ENCODE data around the gene CUL4A. TPM values are rescaled to one million over a fixed set of nuclear protein-coding genes. Genes with fewer than 3 reads are reported as not detected.

Gene CUL4A
- total RNA-seq, 3 donors from 2014 or later, result 85.5 to 89.8 (median 87.8) TPM

- H3K4me3 Mint-ChIP-seq, result peak within 1 kb of the TSS; percentile 91
- DNase-seq (peak; percentile 89), ATAC-seq (peak; percentile 71)
- peaks cover 61% of the 10 kb centered on the region for H3K4me1 Mint-ChIP-seq (ENCODE audit: low read depth)
- H3K36me3 Mint-ChIP-seq (ENCODE audit: insufficient read depth), result peaks cover 29% of the 10 kb centered on the region
- H3K9me3 Mint-ChIP-seq, result no peaks in the 10 kb centered on the region
- no peaks in the 10 kb centered on the region for H3K27me3 Mint-ChIP-seq (ENCODE audit: low read depth)
These were observed 735 bp upstream of the CUL4A start, which contains the start of gene PCID2 for GRCh38 chr13:113208421-113209335. TSS of gene PCID2 (minus strand) at chr13:113208669. CDS start at chr13:113208634, 35 bp downstream.

- Mint-ChIP-seq H3K4me1 (ENCODE audit: low read depth) (peaks cover 54% of the 10 kb centered on the region), H3K36me3 (ENCODE audit: insufficient read depth) (peaks cover 32% of the 10 kb centered on the region), H3K4me3 (peak overlapping the region; percentile 83), H3K27me3 (ENCODE audit: low read depth) (no peaks in the 10 kb centered on the region), H3K9me3 (no peaks in the 10 kb centered on the region)
- peak; percentile 46 to 49 for ATAC-seq
- DNase-seq, result peak; percentile 64
These were observed 477 bp downstream of the CUL4A start for GRCh38 chr13:113209759-113210421.

- peaks cover 45% of the 10 kb centered on the region for H3K4me1 Mint-ChIP-seq (ENCODE audit: low read depth)
- H3K9me3 Mint-ChIP-seq, result no peaks in the 10 kb centered on the region
- ATAC-seq (no peak), DNase-seq (no peak)
- no peaks in the 10 kb centered on the region for H3K27me3 Mint-ChIP-seq (ENCODE audit: low read depth)
- peak overlapping the region; percentile 83 for H3K4me3 Mint-ChIP-seq
- peaks cover 27% of the 10 kb centered on the region for H3K36me3 Mint-ChIP-seq (ENCODE audit: insufficient read depth)
These were observed 1.4 kb downstream of the CUL4A start for GRCh38 chr13:113210833-113211232.

GRCh38 chr13:113211774-113212173 lies 2.4 kb downstream of the CUL4A start:
- Mint-ChIP-seq H3K36me3 (ENCODE audit: insufficient read depth) (peaks cover 24% of the 10 kb centered on the region), H3K4me3 (peak overlapping the region; percentile 83), H3K4me1 (ENCODE audit: low read depth) (peaks cover 35% of the 10 kb centered on the region), H3K27me3 (ENCODE audit: low read depth) (no peaks in the 10 kb centered on the region), H3K9me3 (no peaks in the 10 kb centered on the region)
- ATAC-seq (no peak), DNase-seq (no peak)

GRCh38 chr13:113216254-113217048 lies 7.0 kb downstream of the CUL4A start:
- H3K4me1 Mint-ChIP-seq (ENCODE audit: low read depth), result peaks cover 26% of the 10 kb centered on the region
- H3K36me3 Mint-ChIP-seq (ENCODE audit: insufficient read depth), result peaks cover 29% of the 10 kb centered on the region
- no peaks in the 10 kb centered on the region for H3K27me3 Mint-ChIP-seq (ENCODE audit: low read depth)
- ATAC-seq (peak; percentile 31 to 36), DNase-seq (no peak)
- H3K9me3 Mint-ChIP-seq, result no peaks in the 10 kb centered on the region
- H3K4me3 Mint-ChIP-seq, result no peak overlapping the region

- H3K9me3 Mint-ChIP-seq, result no peaks in the 10 kb centered on the region
- H3K27me3 Mint-ChIP-seq (ENCODE audit: low read depth), result no peaks in the 10 kb centered on the region
- H3K4me1 Mint-ChIP-seq (ENCODE audit: low read depth), result peaks cover 18% of the 10 kb centered on the region
- H3K4me3 Mint-ChIP-seq, result no peak overlapping the region
- ATAC-seq, result no peak
- no peak for DNase-seq
- H3K36me3 Mint-ChIP-seq (ENCODE audit: insufficient read depth), result peaks cover 32% of the 10 kb centered on the region
These were observed 9.2 kb downstream of the CUL4A start for GRCh38 chr13:113218586-113218985.

- peaks cover 18% of the 10 kb centered on the region for H3K4me1 Mint-ChIP-seq (ENCODE audit: low read depth)
- DNase-seq, result no peak
- H3K27me3 Mint-ChIP-seq (ENCODE audit: low read depth), result no peaks in the 10 kb centered on the region
- H3K9me3 Mint-ChIP-seq, result no peaks in the 10 kb centered on the region
- ATAC-seq, result no peak
- peaks cover 33% of the 10 kb centered on the region for H3K36me3 Mint-ChIP-seq (ENCODE audit: insufficient read depth)
- no peak overlapping the region for H3K4me3 Mint-ChIP-seq
These were observed 10.0 kb downstream of the CUL4A start for GRCh38 chr13:113219256-113219940.

- H3K4me3 Mint-ChIP-seq, result no peak overlapping the region
- H3K4me1 Mint-ChIP-seq (ENCODE audit: low read depth), result peaks cover 18% of the 10 kb centered on the region
- H3K36me3 Mint-ChIP-seq (ENCODE audit: insufficient read depth), result peaks cover 40% of the 10 kb centered on the region
- H3K9me3 Mint-ChIP-seq, result no peaks in the 10 kb centered on the region
- no peak for DNase-seq
- no peak for ATAC-seq
- no peaks in the 10 kb centered on the region for H3K27me3 Mint-ChIP-seq (ENCODE audit: low read depth)
These were observed 10.8 kb downstream of the CUL4A start for GRCh38 chr13:113220141-113220598.

GRCh38 chr13:113220877-113221276 lies 11.5 kb downstream of the CUL4A start:
- Mint-ChIP-seq H3K27me3 (ENCODE audit: low read depth) (no peaks in the 10 kb centered on the region), H3K4me1 (ENCODE audit: low read depth) (peaks cover 18% of the 10 kb centered on the region), H3K36me3 (ENCODE audit: insufficient read depth) (peaks cover 40% of the 10 kb centered on the region), H3K4me3 (no peak overlapping the region), H3K9me3 (no peaks in the 10 kb centered on the region)
- DNase-seq (peak; percentile 14), ATAC-seq (peak in 1 of 2 donors; percentile 36)

GRCh38 chr13:113223070-113223469 lies 13.7 kb downstream of the CUL4A start:
- peaks cover 54% of the 10 kb centered on the region for H3K36me3 Mint-ChIP-seq (ENCODE audit: insufficient read depth)
- no peaks in the 10 kb centered on the region for H3K27me3 Mint-ChIP-seq (ENCODE audit: low read depth)
- no peak for DNase-seq
- H3K4me3 Mint-ChIP-seq, result no peak overlapping the region
- no peaks in the 10 kb centered on the region for H3K9me3 Mint-ChIP-seq
- peaks cover 16% of the 10 kb centered on the region for H3K4me1 Mint-ChIP-seq (ENCODE audit: low read depth)
- no peak for ATAC-seq

- H3K36me3 Mint-ChIP-seq (ENCODE audit: insufficient read depth), result peaks cover 57% of the 10 kb centered on the region
- no peaks in the 10 kb centered on the region for H3K9me3 Mint-ChIP-seq
- ATAC-seq (no peak), DNase-seq (no peak)
- H3K27me3 Mint-ChIP-seq (ENCODE audit: low read depth), result no peaks in the 10 kb centered on the region
- no peak overlapping the region for H3K4me3 Mint-ChIP-seq
- H3K4me1 Mint-ChIP-seq (ENCODE audit: low read depth), result peaks cover 12% of the 10 kb centered on the region
These were observed 15.1 kb downstream of the CUL4A start for GRCh38 chr13:113224486-113224885.

GRCh38 chr13:113225515-113225914 lies 16.1 kb downstream of the CUL4A start:
- H3K9me3 Mint-ChIP-seq, result no peaks in the 10 kb centered on the region
- DNase-seq, result no peak
- no peaks in the 10 kb centered on the region for H3K27me3 Mint-ChIP-seq (ENCODE audit: low read depth)
- peaks cover 12% of the 10 kb centered on the region for H3K4me1 Mint-ChIP-seq (ENCODE audit: low read depth)
- H3K36me3 Mint-ChIP-seq (ENCODE audit: insufficient read depth), result peaks cover 58% of the 10 kb centered on the region
- no peak overlapping the region for H3K4me3 Mint-ChIP-seq
- no peak for ATAC-seq

- Mint-ChIP-seq H3K27me3 (ENCODE audit: low read depth) (no peaks in the 10 kb centered on the region), H3K4me3 (no peak overlapping the region), H3K9me3 (no peaks in the 10 kb centered on the region), H3K4me1 (ENCODE audit: low read depth) (peaks cover 5% of the 10 kb centered on the region), H3K36me3 (ENCODE audit: insufficient read depth) (peaks cover 55% of the 10 kb centered on the region)
- ATAC-seq (no peak), DNase-seq (no peak)
These were observed 17.5 kb downstream of the CUL4A start for GRCh38 chr13:113226873-113227450.

Measured in activated T-cell treated with anti-CD3 and anti-CD28 coated beads, Interleukin-2, amount 50 U/mL, for 4 hours (primary cell).